SK-N-MC (cell line): Measurements from ENCODE around the gene CD163.

Source experiments
- EZH2 ChIP-seq: fragments of 200-600 bp; sonication (generic); IDR thresholded peaks from one replicate; pipeline ENCODE4 v1.6.1; 2017; ENCODE audit warnings: antibody characterized with exemption
- FOXP2 ChIP-seq: optimal IDR thresholded peaks from 2 replicates; pipeline ENCODE3; 2011; ENCODE audit warnings: mild to moderate bottlenecking, moderate library complexity; ENCODE audit not compliant: insufficient read depth; ENCODE audit errors: extremely low read length, control extremely low read depth
- POLR2AphosphoS5 ChIP-seq: IDR thresholded peaks from 2 replicates; pipeline ENCODE4 v1.6.1; 2012; ENCODE audit warnings: mild to moderate bottlenecking, low read depth, low read length, borderline replicate concordance

- no peak for TF ChIP-seq POLR2AphosphoS5
- TF ChIP-seq EZH2, result no peak
- no peak for TF ChIP-seq FOXP2
These were observed 10.6 kb downstream of the CD163 start for GRCh38 chr12:7493006-7493405.
